ENCODE data around the gene KCND1.

GRCh38 chrX:48997455-48997854 lies 25.8 kb upstream of the KCND1 start:
- TF ChIP-seq CTCF (IDR thresholded peaks at IDR 0.05) (no peak), POLR2A (IDR thresholded peaks at IDR 0.05) (no peak), POLR2AphosphoS5 (IDR thresholded peaks at IDR 0.05) (no peak)

Data from breast epithelium (tissue), 3 donors.